DMS114 treated with DMSO at 0.1 percent for 48 hours (cell line): Measurements from ENCODE around the gene NAT14.

ENCODE experiments used
- DNase-seq: peaks from one replicate; lab custom pipeline; 2025; ENCODE audit not compliant: unreplicated experiment; lab: John Stamatoyannopoulos, UW

NAT14 gene

DNA sequence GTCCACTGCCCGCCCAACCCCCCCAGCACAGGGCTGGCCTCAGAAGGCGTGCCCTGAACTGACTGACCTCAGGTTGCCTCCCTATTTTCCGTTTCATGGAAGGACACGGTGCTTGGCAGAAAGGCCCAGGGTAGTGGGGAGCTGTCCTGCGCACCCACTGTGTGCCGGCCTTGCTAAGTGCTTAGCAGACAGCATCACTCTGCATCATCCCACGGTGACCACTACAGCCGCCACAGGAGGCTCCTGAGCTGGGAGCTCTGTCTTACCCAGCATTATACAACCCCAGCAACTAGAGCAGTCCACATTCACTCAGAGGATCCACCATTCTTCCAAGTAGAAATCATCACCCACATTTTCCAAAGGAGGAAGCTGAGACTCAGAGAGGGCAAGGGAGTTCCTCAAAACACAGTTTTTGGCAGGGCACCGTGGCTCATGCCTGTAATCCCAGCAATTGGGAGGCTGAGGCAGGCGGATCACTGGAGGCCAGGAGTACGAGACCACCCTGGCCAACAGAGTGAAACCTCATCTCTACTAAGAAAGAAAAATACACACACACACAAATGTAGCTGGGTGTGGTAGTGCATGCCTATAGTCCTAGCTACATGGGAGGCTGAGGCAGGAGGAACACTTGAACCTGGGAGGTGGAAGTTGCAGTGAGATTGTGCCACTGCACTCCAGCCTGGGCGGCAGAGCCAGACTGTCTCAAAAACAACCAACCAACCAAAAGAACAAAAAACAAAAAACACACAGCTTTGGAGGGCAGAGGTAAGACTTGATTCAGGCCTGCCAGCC lies 50.4 kb downstream of the NAT14 start:
- no peak for DNase-seq

DNA sequence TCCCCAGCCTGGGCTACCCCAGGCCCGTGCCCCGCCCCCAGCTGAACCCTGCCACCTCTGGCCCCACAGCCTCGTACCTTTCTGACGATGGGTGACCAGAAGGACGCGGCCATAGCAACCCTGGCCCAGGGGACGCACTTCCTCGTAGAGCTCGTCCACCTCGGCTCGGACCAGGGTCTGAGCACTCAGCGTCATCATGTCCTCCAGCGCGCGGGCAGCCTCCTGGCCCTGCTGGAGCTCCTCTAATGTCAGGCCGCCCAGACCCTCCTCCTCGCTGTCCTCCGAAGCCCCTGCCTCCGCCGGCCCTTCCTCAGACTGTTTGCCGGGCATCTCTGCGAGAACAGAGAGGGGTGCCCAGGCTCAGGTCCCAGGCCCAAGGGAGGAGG lies 51.0 kb downstream of the NAT14 start:
- no peak for DNase-seq

DNA sequence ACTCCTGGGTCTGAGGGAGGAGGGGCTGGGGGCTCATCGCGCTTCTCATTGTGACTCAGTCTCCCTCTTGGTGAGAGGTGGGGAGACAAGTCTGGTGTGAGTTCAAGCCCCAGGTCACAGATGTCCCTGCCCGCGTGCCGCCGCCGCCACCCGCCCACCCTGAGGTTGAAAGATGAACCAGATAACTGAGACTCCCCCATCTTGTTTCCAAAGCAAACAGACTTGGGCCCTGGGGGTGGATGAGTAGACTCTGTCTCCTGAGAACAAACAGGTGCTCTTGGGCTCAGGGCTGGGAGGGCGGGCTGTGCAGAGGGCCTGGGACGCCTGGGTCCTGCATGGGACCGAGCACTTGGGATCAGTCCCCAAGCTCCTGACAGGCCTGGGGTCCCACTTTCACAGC lies 51.4 kb downstream of the NAT14 start:
- no peak for DNase-seq
